PC-9 (cell line): ENCODE results near the gene CDC25A.

ENCODE experiments used
- CTCF ChIP-seq: fragments of 200-600 bp; sonication (generic); conservative IDR thresholded peaks from 2 replicates; pipeline ENCODE4 v1.6.1; 2017; ENCODE audit warnings: mixed run types, antibody characterized with exemption, mild to moderate bottlenecking, moderate library complexity
- EZH2 ChIP-seq: fragments of 200-600 bp; sonication (generic); IDR thresholded peaks from 2 replicates; pipeline ENCODE4 v1.8.0; 2017; ENCODE audit warnings: antibody characterized with exemption, low read depth

- TF ChIP-seq CTCF (no peak), EZH2 (no peak)
Measured at GRCh38 chr3:48112813-48113212, 75.4 kb downstream of the CDC25A start.
